ENCODE data around the gene YIPF1.

Gene YIPF1
- long read RNA-seq, donor 1, partial matches to known transcripts = 19 of 23 reads
- long read RNA-seq, donor 1, other reads (novel, unspliced or antisense) = 0 of 23 reads
- long read RNA-seq, donor 2, partial matches to known transcripts = 0 of 2 reads
- long read RNA-seq, donor 2, other reads (novel, unspliced or antisense) = 0 of 2 reads
- long read RNA-seq, donor 3, partial matches to known transcripts = 14 of 18 reads
- long read RNA-seq, donor 3, other reads (novel, unspliced or antisense) = 0 of 18 reads
- long read RNA-seq, donor 4, partial matches to known transcripts = 0 of 1 reads
- long read RNA-seq, donor 4, other reads (novel, unspliced or antisense) = 0 of 1 reads
- long read RNA-seq, donor 5, partial matches to known transcripts = 19 of 23 reads
- long read RNA-seq, donor 5, other reads (novel, unspliced or antisense) = 0 of 23 reads
- long read RNA-seq, donor 6, partial matches to known transcripts = 13 of 14 reads
- long read RNA-seq, donor 6, other reads (novel, unspliced or antisense) = 0 of 14 reads
- long read RNA-seq, donor 7, transcript YIPF1-203 (11 exons, 1,602 nt) = major isoform, 9 of 17 reads
- long read RNA-seq, donor 7, partial matches to known transcripts = 8 of 17 reads
- long read RNA-seq, donor 7, other reads (novel, unspliced or antisense) = 0 of 17 reads
- long read RNA-seq, donor 8, transcript YIPF1-203 (11 exons, 1,602 nt) = major isoform, 5 of 7 reads
- long read RNA-seq, donor 8, partial matches to known transcripts = 0 of 7 reads
- long read RNA-seq, donor 8, other reads (novel, unspliced or antisense) = 0 of 7 reads

- peak; percentile 80 for DNase-seq
These were observed at the start of gene YIPF1 for GRCh38 chr1:53889304-53890298. Gene YIPF1, minus strand, starts transcription at chr1:53889797. Its CDS starts 860 bp downstream, at chr1:53888937.

DNA sequence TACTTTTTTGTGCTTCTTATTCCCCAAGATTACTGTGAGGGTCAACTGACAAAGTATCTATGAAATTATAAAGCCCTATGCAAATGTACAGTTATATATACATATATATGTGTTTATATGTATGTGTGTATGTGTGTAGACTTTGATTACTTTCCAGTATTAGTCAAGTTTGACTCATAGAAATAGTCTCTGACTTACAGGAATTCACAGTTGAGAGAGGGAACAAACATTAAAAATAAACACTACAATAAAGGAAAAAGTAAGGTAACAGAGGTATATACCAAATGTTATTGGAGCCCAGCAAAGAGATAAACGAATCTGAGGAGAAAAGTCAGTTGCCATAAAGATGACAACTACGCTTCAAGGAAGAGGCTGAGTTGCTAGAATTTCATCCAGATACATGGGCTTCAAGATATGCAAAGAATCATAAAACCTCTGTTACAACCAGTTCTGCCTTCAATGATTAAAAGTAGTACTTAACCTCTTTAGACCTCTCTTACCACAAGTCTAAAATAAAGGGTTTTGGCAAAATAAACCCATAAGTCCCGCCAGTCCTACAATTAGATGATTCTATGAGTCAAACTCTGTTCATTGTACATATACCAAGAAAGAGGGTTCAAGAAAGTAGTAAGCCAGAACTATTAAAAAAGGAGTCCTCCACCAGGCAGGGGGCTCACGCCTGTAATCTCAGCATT is 48.7 kb upstream of the YIPF1 start:
- DNase-seq = no peak

GRCh38 chr1:53936430-53936829 is 46.8 kb upstream of the YIPF1 start:
- no peak for DNase-seq

DNA sequence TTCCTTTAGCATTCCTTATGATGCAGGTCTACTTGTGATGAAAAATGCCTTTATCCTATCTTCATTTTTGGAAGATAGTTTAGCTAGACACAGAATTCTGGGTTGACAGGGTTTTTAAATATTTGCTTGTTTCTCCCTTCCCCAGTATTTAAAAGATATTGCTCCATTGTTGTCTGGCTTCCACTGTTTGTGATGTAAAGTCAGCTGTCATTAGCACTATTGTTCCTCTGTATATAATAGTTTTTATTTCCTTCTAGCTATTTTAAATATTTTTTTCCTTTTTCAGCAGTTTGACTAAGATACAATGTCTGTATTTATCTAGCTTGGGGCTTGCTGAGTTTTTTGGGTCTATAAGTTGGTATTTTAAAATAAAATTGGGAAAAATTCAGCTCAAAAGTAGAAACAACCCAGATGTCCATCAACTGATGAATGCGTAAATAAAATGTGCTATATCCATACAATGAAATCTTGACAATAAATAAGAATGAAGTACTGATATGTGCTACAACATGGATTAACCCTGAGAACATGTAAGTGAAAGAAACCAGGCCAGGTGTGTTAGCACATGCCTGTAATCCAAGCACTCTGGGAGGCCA is 44.7 kb upstream of the YIPF1 start:
- DNase-seq = no peak

GRCh38 chr1:53931523-53931922 is 41.9 kb upstream of the YIPF1 start:
- no peak for DNase-seq

- no peak for DNase-seq
These were observed 41.3 kb upstream of the YIPF1 start for GRCh38 chr1:53930932-53931331.

DNA sequence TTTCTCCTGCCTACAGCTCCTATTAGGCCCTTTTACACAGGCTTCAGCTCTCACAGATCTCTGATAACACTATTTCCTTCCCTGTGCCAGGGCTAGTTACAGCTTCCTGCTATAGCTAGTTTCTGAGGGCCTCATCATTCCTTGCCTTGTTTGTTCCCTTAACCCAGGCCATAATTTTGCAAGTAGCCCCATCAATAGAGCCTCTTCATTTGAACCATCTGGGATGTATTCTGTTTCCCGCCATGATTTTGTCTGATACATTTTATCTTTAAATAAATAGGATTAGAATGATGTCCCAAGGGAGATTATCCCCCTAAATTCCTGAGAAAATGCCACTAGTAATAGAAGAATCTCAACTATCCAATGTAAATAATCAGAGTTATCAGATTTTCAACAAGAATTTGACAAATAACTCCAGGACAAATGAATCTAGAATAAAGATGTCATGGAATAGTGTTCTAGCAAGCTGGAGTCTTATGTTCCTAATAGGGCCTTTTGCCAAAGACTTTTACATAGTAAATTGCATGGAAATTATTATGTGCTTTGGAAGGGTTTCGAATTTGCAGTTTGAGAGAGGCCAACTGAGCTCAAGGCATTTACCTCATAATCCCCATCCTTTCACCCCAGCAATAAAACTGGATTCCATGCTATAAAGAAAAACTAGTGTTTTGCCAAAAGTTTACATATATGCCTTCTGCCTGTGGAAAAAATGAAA is 39.8 kb upstream of the YIPF1 start:
- no peak for DNase-seq

GRCh38 chr1:53927376-53927881 is 37.8 kb upstream of the YIPF1 start:
- DNase-seq = no peak

DNA sequence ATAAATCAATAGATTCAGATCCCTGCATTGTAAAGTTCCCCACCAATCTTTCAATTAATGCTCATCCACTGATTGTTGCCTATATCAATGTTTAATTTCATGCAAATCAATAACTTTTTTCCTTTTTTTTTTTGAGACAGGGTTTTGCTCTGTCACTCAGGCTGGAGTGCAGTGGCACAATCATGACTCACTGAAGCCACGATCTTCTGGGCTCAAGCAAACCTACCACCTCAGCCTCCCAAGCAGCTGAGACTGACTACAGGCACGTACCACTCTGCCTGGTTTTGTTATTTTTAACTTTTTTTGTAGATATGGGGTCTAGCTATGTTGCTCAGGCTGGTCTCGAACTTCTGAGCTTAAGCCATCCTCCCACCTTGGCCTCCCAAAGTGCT is 30.1 kb upstream of the YIPF1 start:
- DNase-seq = no peak

DNA sequence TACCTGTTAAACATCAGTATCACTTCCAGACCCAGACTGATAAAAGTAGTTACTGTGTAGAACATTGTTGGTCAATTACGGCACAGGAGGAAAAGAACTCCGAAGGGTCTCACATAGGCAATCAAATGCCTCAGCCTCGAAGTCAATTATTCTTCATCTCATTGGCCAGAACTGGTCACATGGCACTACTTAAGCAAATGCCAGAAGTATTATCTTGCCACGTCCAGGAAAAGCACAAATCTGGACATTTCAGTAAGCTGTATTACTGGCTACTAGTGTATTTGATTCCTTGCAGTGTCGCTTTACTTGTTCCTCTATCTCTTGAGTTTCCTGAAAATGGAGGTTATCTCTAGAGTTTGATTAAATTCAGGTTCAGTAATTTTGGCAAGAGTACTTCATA is 28.7 kb upstream of the YIPF1 start:
- DNase-seq = no peak

- DNase-seq = no peak
These were observed 23.9 kb upstream of the YIPF1 start for GRCh38 chr1:53913352-53914033.

- DNase-seq = no peak
These were observed 21.8 kb upstream of the YIPF1 start for GRCh38 chr1:53911442-53911841.

DNA sequence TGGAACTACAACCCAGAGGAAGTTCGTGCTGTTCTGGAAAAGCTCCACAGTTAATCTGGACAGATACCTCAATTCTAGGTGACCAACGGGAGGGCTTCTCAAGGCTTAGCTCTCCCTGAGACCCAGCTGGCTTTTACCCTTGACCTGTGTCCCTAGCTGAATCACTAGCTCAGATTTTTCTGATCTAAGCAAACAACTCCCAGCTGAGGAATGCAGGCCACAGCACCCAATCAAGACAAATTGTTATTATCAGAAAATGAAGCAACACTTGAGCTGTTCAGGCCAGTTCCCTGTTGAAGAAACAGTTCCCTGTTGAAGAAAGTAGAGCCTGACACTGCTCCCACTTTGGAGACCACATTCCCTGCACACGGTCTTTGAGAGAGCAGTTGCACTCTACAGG is 20.3 kb upstream of the YIPF1 start:
- DNase-seq = no peak

DNA sequence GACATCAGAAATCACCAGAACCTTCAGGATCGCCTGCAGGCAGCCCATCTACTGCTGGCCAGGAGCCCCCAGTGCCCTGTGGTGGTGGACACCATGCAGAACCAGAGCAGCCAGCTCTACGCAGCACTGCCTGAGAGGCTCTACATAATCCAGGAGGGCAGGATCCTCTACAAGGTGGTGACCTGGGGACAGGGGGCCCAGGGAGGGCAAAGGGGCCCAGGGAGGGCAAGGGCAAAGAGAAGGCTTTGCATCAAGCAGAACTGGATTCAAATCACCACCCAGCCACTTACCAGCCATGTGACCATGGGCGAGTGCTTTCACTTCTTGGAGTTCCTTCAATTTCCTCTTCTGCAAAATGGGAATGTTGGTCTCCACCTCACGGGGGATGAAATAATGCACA is 16.5 kb upstream of the YIPF1 start:
- no peak for DNase-seq

GRCh38 chr1:53905509-53905908 is 15.9 kb upstream of the YIPF1 start:
- no peak for DNase-seq

DNA sequence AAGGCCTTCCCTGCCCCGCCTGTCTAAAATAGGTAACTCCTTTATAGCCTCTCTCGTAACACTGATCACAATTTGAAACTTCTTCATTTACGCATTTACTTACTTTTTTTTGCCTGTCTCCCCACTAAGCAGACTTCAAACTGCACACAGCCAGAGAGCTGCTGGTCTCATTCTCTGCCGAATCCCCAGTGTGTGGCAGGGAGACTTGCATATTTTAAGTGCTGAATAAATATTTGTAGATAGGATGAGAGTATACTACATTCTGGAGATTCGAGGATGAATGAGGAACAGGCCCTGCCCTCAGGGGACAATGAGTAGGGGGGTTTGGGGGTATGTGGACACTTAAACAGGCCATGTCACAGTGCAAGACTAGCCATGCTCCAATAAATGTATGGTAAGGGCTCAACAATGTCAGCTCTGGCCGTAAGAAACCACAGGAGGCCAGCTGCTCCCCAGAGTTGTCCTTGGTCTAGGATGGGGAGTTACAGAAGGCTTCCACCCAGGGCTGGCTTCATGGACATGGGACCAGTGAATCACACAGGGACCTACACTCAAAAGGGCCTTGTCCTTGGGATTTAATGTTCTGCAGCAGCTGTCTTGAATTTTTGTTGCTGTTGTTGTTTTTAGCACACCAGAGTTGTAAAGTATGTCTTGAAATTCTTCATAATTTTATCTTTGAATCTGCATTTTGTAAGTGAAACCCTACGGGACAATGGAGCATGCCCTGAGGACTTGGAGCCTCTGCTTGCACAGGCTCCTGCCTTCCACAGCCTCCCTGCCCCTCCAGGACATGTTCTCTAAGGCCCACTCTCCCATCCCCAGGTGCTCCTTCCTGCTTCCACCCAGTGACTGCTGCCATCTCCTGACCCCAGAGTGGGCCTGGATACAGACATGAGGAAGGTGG is 12.9 kb upstream of the YIPF1 start:
- no peak for DNase-seq

- no peak for DNase-seq
These were observed 10.1 kb upstream of the YIPF1 start for GRCh38 chr1:53899708-53900107.

DNA sequence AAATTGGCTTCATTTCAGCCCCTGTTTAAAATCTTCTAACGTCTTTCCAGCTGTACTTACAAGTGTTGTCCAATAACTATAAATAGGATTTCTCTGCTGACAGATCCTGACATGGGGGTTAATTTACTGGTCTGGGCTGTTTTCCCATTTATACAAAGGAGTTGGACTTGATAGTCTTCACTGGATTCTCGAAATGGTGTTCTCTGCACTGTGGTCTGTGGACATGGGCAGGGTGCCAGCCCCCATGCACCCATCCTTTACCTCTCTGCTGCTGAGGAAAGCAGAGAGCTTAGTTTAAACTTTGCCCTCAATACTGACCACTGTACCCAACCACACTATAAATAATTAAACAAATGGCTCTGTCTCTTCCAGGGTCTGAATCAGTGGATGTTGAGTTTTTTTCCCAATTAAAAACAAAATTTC is 9.6 kb upstream of the YIPF1 start:
- DNase-seq = peak; percentile 50
